Mononuclear cell (primary cell): ENCODE data around the gene LARP4. TPM values are rescaled to one million over a fixed set of nuclear protein-coding genes. Genes with fewer than 3 reads are reported as not detected.
"Not testable (repeated sequence)": the region's sequence is repeated elsewhere in the genome, so short reads cannot be mapped to it uniquely, and the experiment has no call there.

Experiments used
- H3K27me3 ChIP-seq: 2 replicates; pipeline ENCODE4 v1.6.0; 2011; ENCODE audit warnings: low read length, control low read depth; ENCODE audit not compliant: insufficient read depth
- H3K4me1 ChIP-seq: 2 replicates; pipeline ENCODE4 v1.5.1; 2011; ENCODE audit warnings: mild to moderate bottlenecking, low read length, control low read depth; ENCODE audit not compliant: insufficient read depth
- H3K4me3 ChIP-seq: 2 replicates; pipeline ENCODE4 v1.5.1; 2011; ENCODE audit warnings: mild to moderate bottlenecking, low read length, moderate library complexity
- H3K9me3 ChIP-seq: 2 replicates; pipeline ENCODE4 v1.5.1; 2011; ENCODE audit warnings: low read depth, mild to moderate bottlenecking, control low read depth, low read length
- total RNA-seq: library from RNA; depleted of rRNA; stranded (reverse); fragments of >200 nt; gene quantifications from one replicate; pipeline ENCODE4 v1.2.3, GENCODE V29; 2012

LARP4 gene
- total RNA-seq, 1 donor, result 41.8 TPM

DNA sequence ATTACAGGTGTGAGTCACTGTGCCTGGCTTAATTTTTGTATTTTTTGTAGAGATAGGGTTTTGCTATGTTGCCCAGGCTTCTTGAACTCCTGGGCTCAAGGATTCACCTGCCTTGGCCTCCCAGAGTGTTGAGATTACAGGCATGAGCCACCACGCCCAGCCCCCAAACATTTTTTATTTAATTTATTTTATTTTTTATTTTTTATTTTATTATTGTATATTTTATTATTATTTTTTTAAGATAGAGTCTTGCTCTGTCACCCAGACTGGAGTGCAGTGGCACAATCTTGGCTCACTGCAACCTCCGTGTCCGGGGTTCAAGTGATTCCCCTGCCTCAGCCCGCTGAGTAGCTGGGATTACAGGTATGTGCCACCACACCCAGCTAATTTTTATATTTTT is 121.1 kb downstream of the LARP4 start:
- not testable (repeated sequence) for H3K9me3 ChIP-seq
- peaks cover 73% of the 10 kb centered on the region for H3K4me1 ChIP-seq

GRCh38 chr12:50523772-50524171 is 123.1 kb downstream of the LARP4 start:
- Histone ChIP-seq H3K4me1 (peaks cover 58% of the 10 kb centered on the region), H3K4me3 (no peak overlapping the region), H3K27me3 (no peaks in the 10 kb centered on the region), H3K9me3 (no peaks in the 10 kb centered on the region)

More for the DNA sequence above, 121.1 kb downstream of the LARP4 start:
- H3K27me3 ChIP-seq, H3K4me3 ChIP-seq: not testable (repeated sequence)

- H3K9me3 ChIP-seq, result no peaks in the 10 kb centered on the region
- H3K4me1 ChIP-seq, result peaks cover 58% of the 10 kb centered on the region
- H3K4me3 ChIP-seq, result no peak overlapping the region
- no peaks in the 10 kb centered on the region for H3K27me3 ChIP-seq
Observed at GRCh38 chr12:50524621-50525020, 123.9 kb downstream of the LARP4 start.

GRCh38 chr12:50525422-50525821 is 124.7 kb downstream of the LARP4 start:
- peaks cover 53% of the 10 kb centered on the region for H3K4me1 ChIP-seq
- H3K9me3 ChIP-seq, result no peaks in the 10 kb centered on the region

DNA sequence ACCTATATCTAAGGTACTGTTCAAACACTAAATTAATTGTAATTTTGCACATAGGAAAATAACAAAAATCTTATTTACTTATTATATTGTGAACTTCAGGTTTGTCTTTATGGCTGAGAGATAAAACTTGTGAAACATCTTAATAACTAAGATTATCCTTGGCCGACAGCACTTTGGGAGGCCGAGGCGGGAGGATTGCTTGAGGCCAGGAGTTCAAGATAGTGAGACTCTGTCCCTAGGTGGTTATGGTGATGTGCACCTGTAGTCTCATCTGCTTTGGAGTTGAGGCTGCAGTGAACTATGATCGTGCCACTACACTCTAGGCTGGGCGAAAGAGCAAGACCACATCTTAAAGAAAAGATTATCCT is 126.7 kb downstream of the LARP4 start:
- no peak overlapping the region for H3K4me3 ChIP-seq
- peaks cover 58% of the 10 kb centered on the region for H3K4me1 ChIP-seq
- H3K9me3 ChIP-seq, result no peaks in the 10 kb centered on the region
- H3K27me3 ChIP-seq, result no peaks in the 10 kb centered on the region

More at GRCh38 chr12:50525422-50525821, 124.7 kb downstream of the LARP4 start:
- no peak overlapping the region for H3K4me3 ChIP-seq
- H3K27me3 ChIP-seq, result no peaks in the 10 kb centered on the region

DNA sequence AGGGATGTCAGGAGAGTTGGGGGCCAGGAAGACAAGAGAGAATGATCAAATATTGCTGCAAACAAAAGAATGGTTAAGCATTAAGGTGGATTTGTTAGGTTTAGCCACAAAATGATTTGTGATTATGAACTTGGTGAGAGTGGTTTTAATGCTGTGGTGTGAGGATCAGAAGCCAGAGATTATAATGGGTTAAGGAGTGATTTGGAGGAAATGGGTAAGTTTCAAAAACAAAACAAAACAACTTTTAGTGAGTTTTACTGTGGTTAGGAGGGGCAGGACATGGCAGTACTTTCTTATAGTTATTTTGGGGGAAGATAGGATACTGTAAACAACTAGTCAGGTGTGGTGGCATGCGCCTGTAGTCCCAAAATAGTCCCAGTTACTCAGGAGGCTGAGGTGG is 128.1 kb downstream of the LARP4 start:
- H3K4me1 ChIP-seq, result peaks cover 72% of the 10 kb centered on the region
- no peaks in the 10 kb centered on the region for H3K9me3 ChIP-seq
- H3K4me3 ChIP-seq, result no peak overlapping the region
- H3K27me3 ChIP-seq, result no peaks in the 10 kb centered on the region

GRCh38 chr12:50529345-50529744 is 128.7 kb downstream of the LARP4 start:
- H3K4me3 ChIP-seq, result no peak overlapping the region
- H3K4me1 ChIP-seq, result peaks cover 71% of the 10 kb centered on the region
- no peaks in the 10 kb centered on the region for H3K9me3 ChIP-seq
- no peaks in the 10 kb centered on the region for H3K27me3 ChIP-seq

Other genes with a start within 250 kb of the LARP4 start
- gene CERS5, start 233.5 kb upstream of the LARP4 start, total RNA-seq, result 30.3 TPM
- gene LIMA1, start 117.4 kb upstream of the LARP4 start, total RNA-seq, result 4.4 TPM
- gene FAM186A, start 4.3 kb upstream of the LARP4 start, total RNA-seq, result 0.10 TPM
- gene DIP2B, start 104.1 kb downstream of the LARP4 start, total RNA-seq, result 39.9 TPM